Loucy (cell line): ENCODE measurements around the gene ZNF579.

Experiments used
- EZH2phosphoT487 ChIP-seq: fragments of 200-600 bp; IDR thresholded peaks from 2 replicates; pipeline ENCODE4 v1.6.1; 2018; ENCODE audit warnings: antibody characterized with exemption, mild to moderate bottlenecking, moderate library complexity, borderline replicate concordance
- TF ChIP-seq, protein P1 (sequence below): fragments of 200-600 bp; sonication (generic); conservative IDR thresholded peaks from 2 replicates; pipeline ENCODE4 v1.5.1; 2014; ENCODE audit warnings: mild to moderate bottlenecking, antibody characterized with exemption, low read length

DNA sequence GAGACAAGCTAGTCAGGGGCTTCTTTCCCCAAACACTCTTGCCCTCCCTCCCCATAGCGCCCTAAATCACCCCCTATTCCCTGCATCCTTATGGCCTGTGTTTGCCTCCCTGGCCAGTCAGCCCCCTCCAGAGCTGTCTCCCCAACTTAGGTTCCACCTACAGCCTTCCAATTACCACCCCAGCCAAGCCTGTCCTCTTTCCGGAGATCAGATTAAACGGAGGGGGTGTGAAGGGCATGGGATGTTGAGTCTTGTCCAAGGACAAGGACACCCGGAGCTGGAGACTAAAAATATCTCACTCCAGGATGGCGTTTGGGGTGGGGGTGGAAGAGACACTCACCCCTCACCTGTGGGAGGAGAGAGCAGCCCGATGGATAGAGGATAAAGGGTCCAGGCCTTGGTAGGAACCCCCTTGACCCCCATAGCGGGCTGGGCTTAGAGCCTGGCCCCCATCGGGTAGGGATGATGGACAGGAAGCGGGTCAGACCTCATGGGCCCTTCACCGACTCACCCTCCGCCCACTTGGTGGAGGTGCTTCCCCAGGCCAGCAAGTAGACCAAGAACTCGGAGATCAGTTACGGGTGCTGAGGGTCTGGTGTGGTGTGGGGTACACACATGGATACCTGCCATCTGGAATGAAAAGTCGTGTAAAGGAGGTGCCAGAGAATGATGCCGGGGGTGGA lies 30.8 kb upstream of the ZNF579 start:
- TF ChIP-seq, protein P1, sequence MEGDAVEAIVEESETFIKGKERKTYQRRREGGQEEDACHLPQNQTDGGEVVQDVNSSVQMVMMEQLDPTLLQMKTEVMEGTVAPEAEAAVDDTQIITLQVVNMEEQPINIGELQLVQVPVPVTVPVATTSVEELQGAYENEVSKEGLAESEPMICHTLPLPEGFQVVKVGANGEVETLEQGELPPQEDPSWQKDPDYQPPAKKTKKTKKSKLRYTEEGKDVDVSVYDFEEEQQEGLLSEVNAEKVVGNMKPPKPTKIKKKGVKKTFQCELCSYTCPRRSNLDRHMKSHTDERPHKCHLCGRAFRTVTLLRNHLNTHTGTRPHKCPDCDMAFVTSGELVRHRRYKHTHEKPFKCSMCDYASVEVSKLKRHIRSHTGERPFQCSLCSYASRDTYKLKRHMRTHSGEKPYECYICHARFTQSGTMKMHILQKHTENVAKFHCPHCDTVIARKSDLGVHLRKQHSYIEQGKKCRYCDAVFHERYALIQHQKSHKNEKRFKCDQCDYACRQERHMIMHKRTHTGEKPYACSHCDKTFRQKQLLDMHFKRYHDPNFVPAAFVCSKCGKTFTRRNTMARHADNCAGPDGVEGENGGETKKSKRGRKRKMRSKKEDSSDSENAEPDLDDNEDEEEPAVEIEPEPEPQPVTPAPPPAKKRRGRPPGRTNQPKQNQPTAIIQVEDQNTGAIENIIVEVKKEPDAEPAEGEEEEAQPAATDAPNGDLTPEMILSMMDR = no peak
- no peak for TF ChIP-seq EZH2phosphoT487
